Endothelial cell of umbilical vein (primary cell): ENCODE results near the gene GLTP. TPM values are rescaled to one million over a fixed set of nuclear protein-coding genes. Genes with fewer than 3 reads are reported as not detected.

ENCODE experiments used
- BruUV-seq: library from RNA; stranded (reverse); fragments of 400-500 nt; replicated peaks from 2 replicates; lab custom pipeline; 2021; lab: Mats Ljungman, UMichigan
- CTCF ChIA-PET: fragments of 300-600, 350-600 bp; sonication (Branson Sonifier 250); formaldehyde crosslinking; loops from one replicate; lab custom pipeline; 2021; ENCODE audit warnings: antibody characterized with exemption, inconsistent platforms; lab: Charles Lee
- POLR2A ChIA-PET: fragments of 300-600, 350-600 bp; sonication (Branson Sonifier 250); formaldehyde crosslinking; loops from one replicate; lab custom pipeline; 2021; ENCODE audit warnings: antibody characterized with exemption, inconsistent platforms; lab: Charles Lee
- DNase-seq: peaks from one replicate; pipeline ENCODE4 v3.0.0-alpha.2; 2011; ENCODE audit warnings: low read depth, low spot score
- FAIRE-seq: peaks from 2 replicates; lab custom pipeline; 2011; peaks lifted over from hg19 to GRCh38; lab: Jason Lieb, UNC
- H2AFZ ChIP-seq: 2 replicates; pipeline ENCODE4 v1.6.0; 2012; ENCODE audit warnings: low read depth, low read length, control low read depth, inconsistent platforms
- H3K27ac ChIP-seq: 2 replicates; pipeline ENCODE4 v1.5.1; 2011; ENCODE audit warnings: low read depth, mild to moderate bottlenecking, control low read depth, low read length, moderate library complexity; ENCODE audit not compliant: insufficient read depth
- H3K27me3 ChIP-seq, 2 experiments: 2 replicates each; pipeline versions ENCODE4 v1.6.0 to v1.6.1; 2011; ENCODE audit warnings: low read length in 2 of 2, mixed read lengths in 1 of 2; ENCODE audit not compliant: control insufficient read depth in 2 of 2, insufficient read depth in 2 of 2
- H3K36me3 ChIP-seq, 2 experiments: 2 replicates in 1 of 2; 3 replicates in 1 of 2; pipeline ENCODE4 v1.5.1; 2011; ENCODE audit warnings: low read length in 2 of 2, mild to moderate bottlenecking in 1 of 2, moderate library complexity in 1 of 2; ENCODE audit not compliant: control insufficient read depth in 2 of 2, insufficient read depth in 2 of 2; ENCODE audit errors: extremely low read depth in 1 of 2
- H3K4me1 ChIP-seq: 3 replicates; pipeline ENCODE4 v1.5.1; 2011; ENCODE audit warnings: mild to moderate bottlenecking, low read length; ENCODE audit not compliant: control insufficient read depth, insufficient read depth; ENCODE audit errors: extremely low read depth
- H3K4me2 ChIP-seq: 2 replicates; pipeline ENCODE4 v1.6.1; 2011; ENCODE audit warnings: low read length, control low read depth, mixed read lengths; ENCODE audit not compliant: insufficient read depth
- H3K4me3 ChIP-seq, 3 experiments: fragments of 200-600 bp in 1 of 3; sonication (generic), shearing (Covaris generic) in 1 of 3; replicated peaks in 1 of 3; 2 replicates each; pipeline ENCODE4 v1.5.1; 2011 to 2016; ENCODE audit warnings: control low read depth in 3 of 3, low read length in 3 of 3, mild to moderate bottlenecking in 2 of 3, inconsistent platforms in 1 of 3, low read depth in 1 of 3, moderate library complexity in 1 of 3; ENCODE audit not compliant: insufficient read depth in 1 of 3
- H3K79me2 ChIP-seq: 2 replicates; pipeline ENCODE4 v1.6.0; 2012; ENCODE audit warnings: low read length, inconsistent platforms; ENCODE audit not compliant: control insufficient read depth, insufficient read depth
- H3K9ac ChIP-seq: replicated peaks from 2 replicates; pipeline ENCODE3; 2011; ENCODE audit warnings: low read length, control low read depth; ENCODE audit not compliant: insufficient read depth; ENCODE audit errors: extremely low read depth
- H3K9me1 ChIP-seq: replicated peaks from 3 replicates; pipeline ENCODE4 v1.6.0; 2011; ENCODE audit warnings: mild to moderate bottlenecking, low read length; ENCODE audit not compliant: control insufficient read depth, insufficient read depth; ENCODE audit errors: extremely low read depth
- H3K9me3 ChIP-seq: replicated peaks from 2 replicates; pipeline ENCODE4 v1.5.1; 2012; ENCODE audit warnings: low read length, inconsistent platforms; ENCODE audit not compliant: control insufficient read depth, insufficient read depth
- H4K20me1 ChIP-seq: replicated peaks from 2 replicates; pipeline ENCODE3; 2011; ENCODE audit warnings: mild to moderate bottlenecking, low read length; ENCODE audit not compliant: control insufficient read depth, insufficient read depth; ENCODE audit errors: extremely low read depth
- EZH2 ChIP-seq: IDR thresholded peaks from 2 replicates; pipeline ENCODE4 v1.6.1; 2012; ENCODE audit warnings: borderline replicate concordance, low read depth, mild to moderate bottlenecking, moderate library complexity, low read length, inconsistent platforms; ENCODE audit not compliant: severe bottlenecking
- FOS ChIP-seq: IDR thresholded peaks from 2 replicates; pipeline ENCODE4 v1.6.1; 2011; ENCODE audit warnings: mild to moderate bottlenecking, low read length, moderate library complexity, borderline replicate concordance; ENCODE audit not compliant: insufficient read depth
- GATA2 ChIP-seq: IDR thresholded peaks from 2 replicates; pipeline ENCODE4 v1.7.0; 2011; ENCODE audit warnings: low read depth, mild to moderate bottlenecking, moderate library complexity, mixed read lengths, low read length; ENCODE audit not compliant: insufficient read length, insufficient read depth
- JUN ChIP-seq: IDR thresholded peaks from 2 replicates; pipeline ENCODE4 v1.6.1; 2011; ENCODE audit warnings: borderline replicate concordance, low read depth; ENCODE audit not compliant: insufficient read length, insufficient read depth
- MYC ChIP-seq: IDR thresholded peaks from one replicate; pipeline ENCODE4 v1.6.1; 2011; ENCODE audit warnings: mild to moderate bottlenecking, low read depth, low read length
- POLR2A ChIP-seq: IDR thresholded peaks from 2 replicates; pipeline ENCODE4 v1.6.1; 2012; ENCODE audit warnings: low read depth, mild to moderate bottlenecking, control low read depth, low read length
- POLR2AphosphoS5 ChIP-seq: IDR thresholded peaks from 2 replicates; pipeline ENCODE4 v1.6.1; 2012; ENCODE audit warnings: low read depth, mild to moderate bottlenecking, control low read depth, low read length, moderate library complexity; ENCODE audit not compliant: insufficient read depth
- dilution Hi-C: fragments of 300-500 bp; cut with MboI; formaldehyde crosslinking; loops from one replicate; pipeline ENCODE4 v1.15.0; 2019; ENCODE audit warnings: low sequenced_read_pairs; ENCODE audit not compliant: extremely low pct_ligation_motif_present
- intact Hi-C: fragments of 100-400 bp; cut with micrococcal nuclease; formaldehyde crosslinking; loops from one replicate; pipeline ENCODE4 v1.10.0; 2022
- polyA plus RNA-seq, 4 experiments: library from polyadenylated mRNA; depleted of rRNA in 3 of 4; stranded (reverse) in 3 of 4; unstranded in 1 of 4; fragments of >200 nt; gene quantifications; 2 replicates each; pipeline versions ENCODE4 v1.2.1 to v1.2.3, GENCODE V29; 2011 to 2012; ENCODE audit warnings: missing spikeins in 1 of 4
- total RNA-seq: library from RNA; stranded (reverse); gene quantifications from 2 replicates; pipeline ENCODE4 v1.2.3, GENCODE V29; 2021
- TF ChIP-seq, protein P1 (sequence below): IDR thresholded peaks from 2 replicates; pipeline ENCODE4 v1.6.1; 2011; ENCODE audit not compliant: insufficient read depth, insufficient read length
- TF ChIP-seq, protein P2 (sequence below), 2 donors: IDR thresholded peaks; 1 replicate in 1 of 2; 2 replicates in 1 of 2; pipeline ENCODE4 v1.5.1; 2011; ENCODE audit warnings: low read length in 2 of 2, mild to moderate bottlenecking in 2 of 2, moderate library complexity in 2 of 2, control low read depth in 1 of 2, inconsistent platforms in 1 of 2, low read depth in 1 of 2; ENCODE audit not compliant: insufficient read depth in 1 of 2; ENCODE audit errors: extremely low read depth in 1 of 2

The GLTP gene
- total and polyA plus RNA-seq, 2 donors (not counting 3 experiments of a cell fraction or from before 2014, with no cell fraction given): 21.5 to 46.6 TPM

GRCh38 chr12:109830718-109831117, 49.6 kb downstream of the GLTP start:
- Histone ChIP-seq H3K9me3 (no peaks in the 10 kb centered on the region), H4K20me1 (no peaks in the 10 kb centered on the region), H2AFZ (no peak overlapping the region), H3K4me3 (no peak overlapping the region), H3K79me2 (no peaks in the 10 kb centered on the region), H3K4me1 (peaks cover 14% of the 10 kb centered on the region), H3K9me1 (no peaks in the 10 kb centered on the region), H3K4me2 (no peak overlapping the region), H3K36me3 (no peaks in the 10 kb centered on the region), H3K27me3 (no peaks in the 10 kb centered on the region), H3K27ac (no peak overlapping the region), H3K9ac (no peak overlapping the region)
- FAIRE-seq (no peak), DNase-seq (no peak)
- TF ChIP-seq EZH2 (no peak), GATA2 (no peak), JUN (no peak), POLR2A (no peak), FOS (no peak), MYC (no peak), POLR2AphosphoS5 (no peak)
- TF ChIP-seq, protein P1, sequence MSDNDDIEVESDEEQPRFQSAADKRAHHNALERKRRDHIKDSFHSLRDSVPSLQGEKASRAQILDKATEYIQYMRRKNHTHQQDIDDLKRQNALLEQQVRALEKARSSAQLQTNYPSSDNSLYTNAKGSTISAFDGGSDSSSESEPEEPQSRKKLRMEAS: no peak
- TF ChIP-seq, protein P2, sequence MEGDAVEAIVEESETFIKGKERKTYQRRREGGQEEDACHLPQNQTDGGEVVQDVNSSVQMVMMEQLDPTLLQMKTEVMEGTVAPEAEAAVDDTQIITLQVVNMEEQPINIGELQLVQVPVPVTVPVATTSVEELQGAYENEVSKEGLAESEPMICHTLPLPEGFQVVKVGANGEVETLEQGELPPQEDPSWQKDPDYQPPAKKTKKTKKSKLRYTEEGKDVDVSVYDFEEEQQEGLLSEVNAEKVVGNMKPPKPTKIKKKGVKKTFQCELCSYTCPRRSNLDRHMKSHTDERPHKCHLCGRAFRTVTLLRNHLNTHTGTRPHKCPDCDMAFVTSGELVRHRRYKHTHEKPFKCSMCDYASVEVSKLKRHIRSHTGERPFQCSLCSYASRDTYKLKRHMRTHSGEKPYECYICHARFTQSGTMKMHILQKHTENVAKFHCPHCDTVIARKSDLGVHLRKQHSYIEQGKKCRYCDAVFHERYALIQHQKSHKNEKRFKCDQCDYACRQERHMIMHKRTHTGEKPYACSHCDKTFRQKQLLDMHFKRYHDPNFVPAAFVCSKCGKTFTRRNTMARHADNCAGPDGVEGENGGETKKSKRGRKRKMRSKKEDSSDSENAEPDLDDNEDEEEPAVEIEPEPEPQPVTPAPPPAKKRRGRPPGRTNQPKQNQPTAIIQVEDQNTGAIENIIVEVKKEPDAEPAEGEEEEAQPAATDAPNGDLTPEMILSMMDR (IDR thresholded peaks at IDR 0.05; ENCODE audit: extremely low read depth in 1 of 2, insufficient read depth in 1 of 2, low read depth in 1 of 2, low read length in 2 of 2): no peak
- dilution Hi-C loops: no loop called here
- BruUV-seq: no TSS peak
- CTCF ChIA-PET: interaction anchor here (0.7 to 6.5 kb wide), 4 partner anchors 15 to 27 kb away, joined by 3 to 45 read pairs (median 12); no protein-coding TSS in a partner anchor
- intact Hi-C loops: no loop called here
- POLR2A ChIA-PET: no interaction called here
